Coronary artery (tissue), 2 donors: ENCODE measurements around the gene SLC4A2.

Source experiments
- DNase-seq: peaks from one replicate; pipeline ENCODE4 v3.0.0-alpha.2; 2017; ENCODE audit warnings: low spot score
- H3K27ac ChIP-seq, 2 donors: fragments of 200-600 bp; sonication (generic); one replicate each; pipeline ENCODE4 v1.5.1; 2016 to 2019
- H3K4me3 ChIP-seq: fragments of 200-600 bp; sonication (generic); 2 replicates; pipeline ENCODE4 v1.5.1; 2016; ENCODE audit warnings: mild to moderate bottlenecking, moderate library complexity
- CTCF ChIP-seq: fragments of 200-600 bp; sonication (generic); IDR thresholded peaks from one replicate; pipeline ENCODE4 v1.5.1; 2019; ENCODE audit warnings: antibody characterized with exemption

Gene SLC4A2

GRCh38 chr7:151068069-151068773 is 8.8 kb downstream of the SLC4A2 start:
- no peak for TF ChIP-seq CTCF
- Histone ChIP-seq H3K27ac (no peak overlapping the region), H3K4me3 (no peak overlapping the region)
- no peak for DNase-seq

- TF ChIP-seq CTCF = no peak
- DNase-seq = no peak
- Histone ChIP-seq H3K27ac (no peak overlapping the region), H3K4me3 (no peak overlapping the region)
Measured at GRCh38 chr7:151069841-151070573, 10.6 kb downstream of the SLC4A2 start.

DNA sequence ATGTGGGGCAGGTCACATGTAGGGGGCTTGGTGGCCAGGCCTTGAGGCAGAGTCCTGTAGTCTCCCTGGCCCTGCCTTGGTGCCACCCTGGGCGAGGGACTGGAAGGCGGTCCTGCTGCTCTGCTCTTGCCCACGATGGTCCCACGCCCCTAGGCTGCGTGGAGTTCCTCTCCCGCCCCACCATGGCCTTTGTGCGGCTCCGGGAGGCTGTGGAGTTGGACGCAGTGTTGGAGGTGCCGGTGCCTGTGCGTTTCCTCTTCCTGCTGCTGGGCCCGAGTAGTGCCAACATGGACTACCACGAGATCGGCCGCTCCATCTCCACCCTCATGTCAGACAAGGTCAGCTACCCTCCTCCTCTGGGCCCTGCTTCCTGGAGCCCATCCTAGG is 11.2 kb downstream of the SLC4A2 start:
- TF ChIP-seq CTCF = no peak
- Histone ChIP-seq H3K4me3 (no peak overlapping the region), H3K27ac (no peak overlapping the region)
- no peak for DNase-seq

DNA sequence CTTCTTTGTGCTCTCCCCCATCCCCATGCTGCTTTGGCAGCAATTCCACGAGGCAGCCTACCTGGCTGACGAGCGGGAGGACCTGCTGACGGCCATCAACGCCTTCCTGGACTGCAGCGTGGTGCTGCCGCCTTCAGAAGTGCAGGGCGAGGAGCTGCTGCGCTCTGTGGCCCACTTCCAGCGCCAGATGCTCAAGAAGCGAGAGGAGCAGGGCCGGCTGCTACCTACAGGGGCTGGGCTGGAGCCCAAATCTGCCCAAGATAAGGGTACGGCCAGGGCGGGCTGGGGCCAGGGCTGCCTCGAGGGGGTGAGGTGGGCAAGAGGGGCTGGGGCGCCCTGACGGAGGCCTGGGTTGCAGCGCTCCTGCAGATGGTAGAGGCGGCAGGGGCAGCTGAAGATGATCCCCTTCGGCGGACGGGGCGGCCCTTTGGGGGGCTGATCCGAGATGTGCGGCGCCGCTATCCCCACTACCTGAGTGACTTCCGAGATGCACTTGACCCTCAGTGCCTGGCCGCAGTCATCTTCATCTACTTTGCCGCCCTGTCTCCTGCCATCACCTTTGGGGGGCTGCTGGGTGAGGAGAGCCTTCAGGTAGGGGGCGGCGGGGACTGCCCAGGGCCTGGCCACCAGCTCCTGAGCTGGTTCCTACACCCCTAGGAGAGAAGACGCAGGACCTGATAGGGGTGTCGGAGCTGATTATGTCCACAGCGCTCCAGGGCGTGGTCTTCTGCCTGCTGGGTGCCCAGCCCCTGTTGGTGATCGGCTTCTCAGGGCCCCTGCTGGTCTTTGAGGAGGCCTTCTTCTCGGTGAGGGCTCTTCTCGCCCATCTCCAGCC is 11.9 kb downstream of the SLC4A2 start:
- H3K4me3 ChIP-seq = no peak overlapping the region
- H3K27ac ChIP-seq = no peak overlapping the region
- TF ChIP-seq CTCF = no peak
- DNase-seq = no peak

DNA sequence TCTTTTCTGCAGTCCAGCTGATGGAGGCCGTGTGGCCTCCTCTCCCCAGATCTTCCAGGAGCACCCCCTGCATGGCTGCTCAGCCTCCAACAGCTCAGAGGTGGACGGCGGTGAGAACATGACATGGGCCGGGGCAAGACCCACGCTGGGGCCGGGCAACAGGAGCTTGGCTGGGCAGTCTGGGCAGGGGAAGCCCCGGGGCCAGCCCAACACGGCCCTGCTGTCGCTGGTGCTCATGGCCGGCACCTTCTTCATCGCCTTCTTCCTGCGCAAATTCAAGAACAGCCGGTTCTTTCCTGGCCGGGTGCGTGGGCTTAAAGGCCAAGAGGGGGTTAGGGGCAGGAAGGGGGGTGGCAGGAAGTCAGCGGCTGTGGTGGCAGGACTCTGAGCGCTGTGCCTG is 14.6 kb downstream of the SLC4A2 start:
- DNase-seq = no peak

More for the DNA sequence above, 14.6 kb downstream of the SLC4A2 start:
- TF ChIP-seq CTCF = no peak
- Histone ChIP-seq H3K27ac (no peak overlapping the region), H3K4me3 (no peak overlapping the region)
